ENCODE results near the gene CFAP46.
"Not testable (repeated sequence)": the region's sequence is repeated elsewhere in the genome, so short reads cannot be mapped to it uniquely, and the experiment has no call there.

The CFAP46 gene

GRCh38 chr10:132898391-132899053 lies 43.8 kb downstream of the CFAP46 start:
- no peak for DNase-seq (ENCODE audit: low spot score)

GRCh38 chr10:132897516-132898381 lies 44.6 kb downstream of the CFAP46 start:
- DNase-seq (ENCODE audit: low spot score): no peak

DNA sequence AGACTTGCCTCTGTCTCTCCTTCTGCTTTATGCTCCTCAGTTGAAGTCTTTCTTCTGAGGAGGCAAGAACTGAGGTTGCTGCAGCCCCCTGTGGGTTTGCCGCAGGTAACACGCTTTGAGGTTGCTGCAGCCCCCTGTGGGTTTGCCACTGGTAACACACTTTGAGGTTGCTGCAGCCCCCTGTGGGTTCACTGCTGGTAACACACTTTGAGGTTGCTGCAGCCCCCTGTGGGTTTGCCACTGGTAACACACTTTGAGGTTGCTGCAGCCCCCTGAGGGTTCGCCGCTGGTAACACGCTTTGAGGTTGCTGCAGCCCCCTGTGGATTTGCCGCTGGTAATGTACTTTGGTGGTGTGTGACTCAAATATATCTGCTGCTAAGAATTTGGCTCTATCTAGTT lies 48.6 kb downstream of the CFAP46 start:
- DNase-seq (ENCODE audit: low spot score): not testable (repeated sequence)

DNA sequence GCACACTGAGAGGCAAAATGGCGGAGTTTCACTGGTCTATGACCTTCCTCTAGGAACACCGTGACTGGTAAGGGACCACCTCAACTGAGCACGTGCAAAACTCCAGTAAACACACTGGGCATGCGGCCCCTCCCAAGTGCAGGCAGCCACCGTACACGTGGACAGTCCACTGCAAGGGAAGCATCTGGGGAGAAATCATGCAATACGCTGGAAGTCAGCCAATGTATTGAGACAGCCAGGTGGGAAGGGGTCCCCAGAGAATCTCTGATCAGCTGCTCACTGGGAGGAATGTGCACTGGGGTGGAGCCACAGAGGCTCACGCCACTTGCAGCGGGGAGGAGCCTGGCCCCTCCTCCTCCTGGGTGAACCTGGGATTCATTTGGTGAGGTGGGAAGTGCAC lies 49.3 kb downstream of the CFAP46 start:
- no peak for DNase-seq (ENCODE audit: low spot score)

- no peak for DNase-seq (ENCODE audit: low spot score)
These were observed 50.4 kb downstream of the CFAP46 start for GRCh38 chr10:132892004-132892403.

DNA sequence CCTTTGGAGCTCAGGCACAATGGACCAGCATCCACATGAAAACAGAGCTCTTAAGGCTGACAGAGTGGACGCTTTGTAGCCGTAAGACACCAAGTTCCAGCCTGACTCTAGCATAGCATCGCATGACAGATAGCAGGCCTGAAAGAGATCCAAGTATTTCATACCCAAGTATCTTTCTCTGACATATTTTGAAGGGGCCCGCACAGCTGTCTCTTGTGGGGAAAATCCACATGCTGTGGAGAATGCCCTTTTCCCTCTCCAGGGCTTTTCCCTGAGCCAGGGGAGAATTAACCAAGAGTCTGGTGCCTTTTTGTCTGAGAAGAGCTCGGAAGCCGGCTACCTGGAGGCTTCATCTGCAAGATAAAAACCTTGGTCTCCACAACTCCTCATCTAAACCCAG lies 51.0 kb downstream of the CFAP46 start:
- DNase-seq (ENCODE audit: low spot score): no peak

- DNase-seq (ENCODE audit: low spot score): no peak
These were observed 52.1 kb downstream of the CFAP46 start for GRCh38 chr10:132890301-132890700.

DNA sequence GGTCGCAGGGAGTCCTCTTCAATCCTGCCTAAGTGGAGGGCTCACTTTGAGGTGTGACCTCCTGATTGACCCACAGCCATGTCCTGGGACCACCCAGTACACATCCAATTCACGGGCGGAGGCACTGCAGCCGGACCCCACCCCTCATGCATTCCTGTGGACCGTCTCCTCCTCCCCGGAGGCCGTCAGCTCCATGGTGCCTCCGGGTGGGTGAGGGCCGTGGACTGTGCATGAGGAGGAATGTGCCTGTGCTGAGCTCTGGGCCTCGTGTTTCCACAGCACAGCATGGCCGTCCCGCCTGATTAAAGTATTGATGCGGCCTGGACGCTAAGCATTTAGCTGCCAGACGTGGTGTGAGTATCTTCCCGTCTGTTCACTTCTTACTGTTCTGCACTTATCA lies 52.8 kb downstream of the CFAP46 start:
- no peak for DNase-seq (ENCODE audit: low spot score)

DNA sequence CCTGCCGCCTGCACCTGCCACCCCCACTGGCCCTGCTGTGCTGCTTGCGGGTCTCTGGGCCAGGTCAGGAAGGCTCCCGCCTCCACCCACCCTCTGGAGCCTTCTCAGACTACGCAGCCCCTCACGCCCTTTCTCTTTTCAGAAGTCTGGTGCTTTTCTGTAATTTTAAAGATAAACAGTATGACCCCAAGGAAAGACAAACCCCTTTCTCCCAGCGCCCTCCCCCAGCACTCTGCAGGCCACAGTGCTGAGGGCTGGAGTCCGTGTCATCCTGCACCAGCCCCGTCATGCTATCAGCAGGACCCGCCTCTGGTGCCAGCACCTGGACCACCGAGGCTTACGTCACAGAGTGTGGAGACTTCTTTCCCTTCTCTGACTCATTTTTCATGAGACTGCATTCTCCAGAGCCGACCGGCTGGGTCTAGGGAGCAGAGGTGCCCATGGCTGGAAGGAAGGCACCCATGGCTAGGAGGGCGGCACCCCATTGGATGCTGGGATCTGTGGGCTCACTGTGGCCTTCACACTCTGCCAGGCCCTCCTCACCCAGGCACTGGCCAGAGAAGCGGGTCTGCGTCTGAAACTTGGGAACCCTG lies 53.4 kb downstream of the CFAP46 start:
- DNase-seq (ENCODE audit: low spot score): no peak

GRCh38 chr10:132888446-132888845 lies 53.9 kb downstream of the CFAP46 start:
- not testable (repeated sequence) for DNase-seq (ENCODE audit: low spot score)

- no peak for DNase-seq (ENCODE audit: low spot score)
These were observed 55.9 kb downstream of the CFAP46 start for GRCh38 chr10:132886211-132887099.

DNA sequence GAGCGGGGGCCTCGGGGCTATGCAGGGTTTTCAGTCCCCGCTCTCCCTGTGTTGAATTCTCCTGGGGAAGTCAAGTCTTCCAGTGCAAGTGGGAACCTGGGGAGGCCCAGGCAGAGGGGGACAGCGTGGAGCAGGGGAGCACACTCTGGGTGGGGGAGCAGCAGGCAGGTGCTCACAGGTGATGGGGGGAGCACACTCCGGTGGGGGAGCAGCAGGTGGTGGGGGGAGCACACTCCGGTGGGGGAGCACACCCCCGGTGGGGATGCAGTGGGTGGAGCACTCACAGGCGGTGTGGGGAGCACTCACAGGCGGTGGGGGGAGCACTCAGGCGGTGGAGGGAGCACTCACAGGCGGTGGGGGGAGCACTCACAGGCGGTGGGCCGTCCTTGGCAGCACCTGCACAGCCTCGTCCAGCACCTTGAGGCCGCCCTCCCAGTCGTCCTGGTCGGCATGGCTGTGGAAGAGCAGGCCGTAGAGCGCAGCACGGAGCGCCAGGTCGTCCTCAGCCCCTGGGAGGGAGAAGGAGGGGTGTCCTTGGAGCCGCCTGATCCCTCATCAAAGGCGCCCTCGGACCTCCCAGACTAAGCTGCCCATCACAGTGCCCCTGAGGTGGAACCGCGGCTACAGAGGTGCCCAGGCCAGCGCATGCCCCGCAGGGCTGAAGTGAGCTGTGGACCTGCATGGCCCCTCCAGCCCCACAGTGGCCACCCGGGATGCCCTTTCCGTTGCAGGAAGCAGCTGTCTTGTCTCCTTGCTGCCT lies 56.7 kb downstream of the CFAP46 start:
- DNase-seq (ENCODE audit: low spot score): no peak

DNA sequence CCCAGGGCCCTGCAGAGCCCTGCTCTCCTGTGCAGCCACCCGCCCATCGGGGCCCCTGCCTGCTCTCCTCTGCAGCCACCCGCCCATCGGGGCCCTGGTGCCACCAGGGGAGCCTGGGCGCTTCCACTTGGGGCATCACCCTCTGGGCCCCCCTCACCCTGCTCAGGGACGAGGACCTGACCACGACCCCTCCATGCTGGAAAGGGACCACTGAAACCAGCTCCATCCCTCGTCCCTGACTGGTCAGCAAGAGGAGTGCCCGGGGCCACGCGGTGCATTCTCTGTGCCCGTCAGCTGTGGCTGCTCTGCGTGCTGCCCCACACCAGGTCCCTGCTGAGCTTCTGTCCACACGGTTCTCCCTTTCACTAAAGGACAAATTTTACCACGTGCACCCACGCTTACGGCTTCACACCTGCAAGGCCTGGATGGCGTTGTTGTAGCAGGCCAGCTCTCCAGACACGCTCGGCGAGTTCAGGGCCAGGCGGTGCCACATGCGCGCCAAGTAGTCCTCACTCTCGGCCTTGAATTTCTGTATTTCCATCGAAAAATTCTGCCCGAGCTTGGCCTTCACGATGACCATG lies 57.6 kb downstream of the CFAP46 start:
- no peak for DNase-seq (ENCODE audit: low spot score)

DNA sequence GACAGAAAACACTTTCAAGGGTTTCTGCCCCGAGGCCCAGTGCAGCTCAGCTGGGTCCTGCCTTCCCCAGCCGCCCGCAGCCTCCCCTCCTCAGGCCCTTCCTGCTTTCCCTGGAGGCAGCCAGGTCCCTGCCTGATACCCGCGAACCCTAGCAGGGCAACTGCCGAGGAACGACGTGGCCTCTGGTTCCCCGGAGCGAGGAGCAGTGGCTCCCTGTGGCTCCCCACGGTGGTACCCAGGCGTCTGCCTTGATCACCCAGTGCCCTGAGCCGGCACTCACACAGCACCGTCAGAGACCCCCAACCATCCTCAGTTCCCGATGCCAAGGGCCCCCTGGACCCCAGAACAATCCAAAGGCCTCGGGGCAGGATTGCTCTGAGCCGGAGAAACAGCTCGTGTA lies 58.3 kb downstream of the CFAP46 start:
- no peak for DNase-seq (ENCODE audit: low spot score)

DNA sequence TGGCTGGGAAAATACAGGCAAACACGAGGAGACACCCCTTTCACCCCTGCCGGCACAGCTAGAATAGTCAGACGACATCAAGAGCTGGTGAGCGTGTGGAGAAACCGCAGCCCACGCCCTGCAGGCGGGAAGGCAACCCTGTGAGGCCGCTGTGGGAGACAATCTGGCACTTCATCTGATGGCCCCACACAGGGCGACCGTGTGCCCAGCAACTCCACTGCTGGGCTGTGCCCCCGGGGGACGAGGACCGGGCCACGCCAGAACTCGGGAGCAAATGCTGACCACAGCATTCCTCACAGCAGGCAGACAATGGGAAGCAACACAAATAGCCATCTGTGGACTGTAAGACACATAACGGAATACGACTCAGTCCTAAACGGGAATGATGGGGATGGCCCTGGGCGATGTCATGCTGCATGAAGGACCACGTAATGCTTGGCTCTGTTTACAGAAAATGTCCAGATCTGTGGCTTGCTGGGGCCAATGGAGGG lies 58.9 kb downstream of the CFAP46 start:
- no peak for DNase-seq (ENCODE audit: low spot score)

DNA sequence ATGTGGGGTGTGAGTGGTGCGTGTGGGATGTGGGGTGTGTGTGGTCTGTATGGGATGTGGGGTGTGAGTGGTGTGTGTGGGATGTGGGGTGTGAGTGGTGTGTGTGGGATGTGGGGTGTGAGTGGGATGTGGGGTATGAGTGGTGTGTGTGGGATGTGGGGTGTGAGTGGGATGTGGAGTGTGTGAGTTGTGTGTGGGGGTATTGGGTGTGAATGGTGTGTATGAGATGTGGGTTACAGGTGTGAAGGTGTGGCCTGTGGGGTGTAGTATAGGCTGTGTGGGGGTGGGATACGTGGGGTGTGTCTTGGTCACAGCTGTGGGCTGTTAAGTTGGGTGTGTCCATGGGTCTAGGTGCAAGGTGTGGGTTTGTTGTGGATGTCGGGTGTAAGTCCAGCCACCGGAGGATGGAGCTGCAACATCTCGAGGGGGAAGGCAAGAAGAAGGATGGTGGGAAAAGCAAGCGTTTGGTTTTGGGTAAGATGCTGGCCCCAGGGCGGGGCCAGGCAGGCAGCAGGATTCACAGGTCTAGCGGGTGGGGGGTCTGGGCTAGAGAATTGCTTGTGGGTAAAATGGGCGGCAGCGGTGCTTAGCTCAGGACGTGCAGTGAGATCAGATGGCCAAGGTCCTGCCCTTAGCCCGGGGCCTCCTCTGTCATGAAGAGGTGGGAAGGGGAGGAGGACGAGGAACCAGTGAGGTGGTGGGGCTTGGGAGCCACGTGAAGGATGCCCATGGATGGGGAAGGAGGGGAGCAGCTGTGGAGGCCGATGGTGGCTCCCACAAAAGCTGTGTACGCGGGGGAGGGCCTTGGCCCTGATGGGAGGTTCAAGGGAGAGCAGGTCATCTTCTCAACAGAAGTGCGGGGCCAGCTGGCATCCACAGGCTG lies 60.1 kb downstream of the CFAP46 start:
- DNase-seq (ENCODE audit: low spot score): no peak

DNA sequence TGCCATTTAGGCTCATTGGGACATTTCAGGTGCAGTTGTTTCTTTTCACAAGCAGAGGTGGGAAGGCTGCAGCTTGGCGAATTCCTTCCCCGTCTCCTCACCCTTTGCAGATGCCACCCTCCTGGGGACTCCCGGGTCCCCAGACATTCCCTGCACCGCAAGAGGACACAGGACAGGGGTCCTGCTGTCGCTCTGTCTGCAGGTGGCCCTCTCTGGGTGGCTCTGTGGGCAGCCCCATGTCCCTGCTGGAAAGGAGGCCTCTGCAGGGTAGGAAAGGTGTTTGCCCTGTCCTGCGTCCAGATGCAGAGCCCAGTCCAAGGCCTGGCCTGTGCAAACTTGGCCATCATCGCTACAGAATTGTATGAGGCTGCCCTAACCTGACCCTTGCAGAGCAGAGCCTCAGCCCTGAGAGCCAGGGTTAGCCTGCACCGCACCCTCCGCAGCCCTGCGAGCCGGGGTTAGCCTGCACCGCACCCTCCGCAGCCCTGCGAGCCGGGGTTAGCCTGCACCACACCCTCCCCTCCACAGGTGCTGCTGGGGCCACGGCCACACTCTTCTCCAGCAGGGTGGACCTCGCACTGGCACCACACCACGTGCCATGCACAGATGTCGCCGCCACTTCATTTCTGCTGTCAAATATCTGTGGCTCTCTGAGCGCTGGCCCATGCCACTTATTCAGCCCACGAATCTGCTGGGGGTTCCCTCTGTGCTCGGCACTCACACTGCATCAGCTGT lies 61.0 kb downstream of the CFAP46 start:
- no peak for DNase-seq (ENCODE audit: low spot score)

GRCh38 chr10:132880128-132880981 lies 62.0 kb downstream of the CFAP46 start:
- DNase-seq (ENCODE audit: low spot score): no peak
